Effector memory CD4-positive, alpha-beta T cell (primary cell): ENCODE data around the gene SH3D21.

Experiments
- DNase-seq, 3 donors: peaks; one replicate each; pipeline ENCODE4 v3.0.0-alpha.2; 2020
- H3K27ac ChIP-seq: 2 replicates; pipeline ENCODE4 v1.7.0; 2013; ENCODE audit warnings: mild to moderate bottlenecking, low read length, moderate library complexity; ENCODE audit not compliant: insufficient read depth, poor library complexity, severe bottlenecking
- H3K27me3 ChIP-seq: replicated peaks from 2 replicates; pipeline ENCODE4 v1.7.0; 2013; ENCODE audit warnings: mild to moderate bottlenecking, low read length; ENCODE audit not compliant: insufficient read depth, control insufficient read depth, poor library complexity, severe bottlenecking
- H3K36me3 ChIP-seq: 2 replicates; pipeline ENCODE4 v1.7.0; 2013; ENCODE audit warnings: mild to moderate bottlenecking, low read length, moderate library complexity; ENCODE audit not compliant: control insufficient read depth, insufficient read depth
- H3K4me1 ChIP-seq: 2 replicates; pipeline ENCODE4 v1.7.0; 2013; ENCODE audit warnings: low read length, mild to moderate bottlenecking; ENCODE audit not compliant: control insufficient read depth, insufficient read depth, poor library complexity, severe bottlenecking
- H3K4me3 ChIP-seq: 2 replicates; pipeline ENCODE4 v1.7.0; 2013; ENCODE audit warnings: low read length, low read depth, mild to moderate bottlenecking; ENCODE audit not compliant: insufficient read depth, poor library complexity, severe bottlenecking
- H3K9me3 ChIP-seq: 2 replicates; pipeline ENCODE4 v1.7.0; 2013; ENCODE audit warnings: mild to moderate bottlenecking, low read length, moderate library complexity; ENCODE audit not compliant: control insufficient read depth

The SH3D21 gene

GRCh38 chr1:36343651-36344394 is 37.7 kb downstream of the SH3D21 start:
- Histone ChIP-seq H3K4me3 (no peak overlapping the region), H3K27me3 (no peaks in the 10 kb centered on the region), H3K9me3 (no peaks in the 10 kb centered on the region), H3K36me3 (peaks cover 53% of the 10 kb centered on the region), H3K4me1 (peaks cover 15% of the 10 kb centered on the region), H3K27ac (no peak overlapping the region)
- DNase-seq: no peak

- peaks cover 11% of the 10 kb centered on the region for H3K4me1 ChIP-seq
- no peak overlapping the region for H3K27ac ChIP-seq
- no peaks in the 10 kb centered on the region for H3K27me3 ChIP-seq
- H3K9me3 ChIP-seq: no peaks in the 10 kb centered on the region
- no peak overlapping the region for H3K4me3 ChIP-seq
- peaks cover 58% of the 10 kb centered on the region for H3K36me3 ChIP-seq
- DNase-seq: no peak
These were observed 38.2 kb downstream of the SH3D21 start for GRCh38 chr1:36344395-36344680.

- DNase-seq: no peak
- H3K27ac ChIP-seq: no peak overlapping the region
- H3K36me3 ChIP-seq: peaks cover 63% of the 10 kb centered on the region
- H3K9me3 ChIP-seq: no peaks in the 10 kb centered on the region
- H3K4me3 ChIP-seq: no peak overlapping the region
- H3K27me3 ChIP-seq: no peaks in the 10 kb centered on the region
- peaks cover 13% of the 10 kb centered on the region for H3K4me1 ChIP-seq
These were observed 39.2 kb downstream of the SH3D21 start for GRCh38 chr1:36345353-36345752.

GRCh38 chr1:36346741-36347370 is 40.7 kb downstream of the SH3D21 start:
- DNase-seq: no peak
- Histone ChIP-seq H3K27me3 (no peaks in the 10 kb centered on the region), H3K4me3 (no peak overlapping the region), H3K9me3 (no peaks in the 10 kb centered on the region), H3K27ac (no peak overlapping the region), H3K4me1 (peaks cover 25% of the 10 kb centered on the region), H3K36me3 (peaks cover 61% of the 10 kb centered on the region)

- Histone ChIP-seq H3K4me1 (peaks cover 14% of the 10 kb centered on the region), H3K9me3 (no peaks in the 10 kb centered on the region), H3K27me3 (no peaks in the 10 kb centered on the region), H3K36me3 (peaks cover 65% of the 10 kb centered on the region), H3K4me3 (no peak overlapping the region), H3K27ac (no peak overlapping the region)
- DNase-seq: no peak
These were observed 43.1 kb downstream of the SH3D21 start for GRCh38 chr1:36349241-36349671.

GRCh38 chr1:36349839-36350238 is 43.7 kb downstream of the SH3D21 start:
- Histone ChIP-seq H3K9me3 (no peaks in the 10 kb centered on the region), H3K27me3 (no peaks in the 10 kb centered on the region), H3K36me3 (peaks cover 65% of the 10 kb centered on the region), H3K27ac (no peak overlapping the region), H3K4me1 (peaks cover 14% of the 10 kb centered on the region), H3K4me3 (no peak overlapping the region)
- DNase-seq: no peak

GRCh38 chr1:36350659-36351226 is 44.6 kb downstream of the SH3D21 start:
- H3K36me3 ChIP-seq: peaks cover 66% of the 10 kb centered on the region

GRCh38 chr1:36351227-36351977 is 45.2 kb downstream of the SH3D21 start:
- peak overlapping the region; percentile 30 for H3K27ac ChIP-seq
- H3K36me3 ChIP-seq: peaks cover 68% of the 10 kb centered on the region
- DNase-seq: no peak
- no peaks in the 10 kb centered on the region for H3K27me3 ChIP-seq
- H3K9me3 ChIP-seq: no peaks in the 10 kb centered on the region
- H3K4me1 ChIP-seq: peaks cover 14% of the 10 kb centered on the region
- no peak overlapping the region for H3K4me3 ChIP-seq

More at GRCh38 chr1:36350659-36351226, 44.6 kb downstream of the SH3D21 start:
- Histone ChIP-seq H3K27me3 (no peaks in the 10 kb centered on the region), H3K4me3 (no peak overlapping the region), H3K27ac (peak overlapping the region; percentile 30), H3K4me1 (peaks cover 14% of the 10 kb centered on the region), H3K9me3 (no peaks in the 10 kb centered on the region)
- DNase-seq: peak in 1 of 3 donors; percentile 42

GRCh38 chr1:36352125-36352909 is 46.1 kb downstream of the SH3D21 start:
- Histone ChIP-seq H3K4me1 (peaks cover 14% of the 10 kb centered on the region), H3K9me3 (no peaks in the 10 kb centered on the region), H3K4me3 (no peak overlapping the region), H3K27me3 (no peaks in the 10 kb centered on the region), H3K36me3 (peaks cover 58% of the 10 kb centered on the region), H3K27ac (no peak overlapping the region)
- no peak for DNase-seq
